ENCODE data around the gene SV2C.
"Not testable (repeated sequence)": the region's sequence is repeated elsewhere in the genome, so short reads cannot be mapped to it uniquely, and the experiment has no call there.

Gene SV2C

GRCh38 chr5:76312783-76313182 is 229.6 kb downstream of the SV2C start:
- DNase-seq, result no peak

- DNase-seq, result no peak
Measured at GRCh38 chr5:76314643-76315042, 231.5 kb downstream of the SV2C start.

GRCh38 chr5:76319673-76320072 is 236.5 kb downstream of the SV2C start:
- no peak for DNase-seq

GRCh38 chr5:76323494-76323893 is 240.3 kb downstream of the SV2C start:
- not testable (repeated sequence) for DNase-seq

GRCh38 chr5:76325326-76325725 is 242.1 kb downstream of the SV2C start:
- no peak for DNase-seq

- no peak for DNase-seq
Measured at GRCh38 chr5:76325876-76326491, 242.8 kb downstream of the SV2C start.

- DNase-seq, result no peak
Measured at GRCh38 chr5:76326577-76327302, 243.6 kb downstream of the SV2C start.

- no peak for DNase-seq
Measured at GRCh38 chr5:76329346-76329745, 246.2 kb downstream of the SV2C start.

- DNase-seq, result no peak
Measured at GRCh38 chr5:76331126-76331525, 247.9 kb downstream of the SV2C start.

GRCh38 chr5:76332102-76332501 is 248.9 kb downstream of the SV2C start:
- DNase-seq, result no peak

GRCh38 chr5:76332611-76333205 is 249.5 kb downstream of the SV2C start:
- DNase-seq, result no peak

- no peak for DNase-seq
Measured at GRCh38 chr5:76333571-76333970, 250.4 kb downstream of the SV2C start.

- no peak for DNase-seq
Measured at GRCh38 chr5:76334574-76334973, 251.4 kb downstream of the SV2C start.

GRCh38 chr5:76335451-76335850 is 252.3 kb downstream of the SV2C start:
- DNase-seq, result not testable (repeated sequence)

GRCh38 chr5:76336253-76336809 is 253.1 kb downstream of the SV2C start:
- DNase-seq, result not testable (repeated sequence)

GRCh38 chr5:76337953-76338451 is 254.8 kb downstream of the SV2C start:
- peak; percentile 3 for DNase-seq

- no peak for DNase-seq
Measured at GRCh38 chr5:76339919-76340318, 256.7 kb downstream of the SV2C start.

- no peak for DNase-seq
Measured at GRCh38 chr5:76341651-76342334, 258.6 kb downstream of the SV2C start.

- DNase-seq, result no peak
Measured at GRCh38 chr5:76342474-76342873, 259.3 kb downstream of the SV2C start.

GRCh38 chr5:76345582-76345981 is 262.4 kb downstream of the SV2C start:
- DNase-seq, result no peak

GRCh38 chr5:76351176-76351575 is 268.0 kb downstream of the SV2C start:
- no peak for DNase-seq

GRCh38 chr5:76351577-76351976 is 268.4 kb downstream of the SV2C start:
- no peak for DNase-seq

GRCh38 chr5:76356887-76357286 is 273.7 kb downstream of the SV2C start:
- no peak for DNase-seq

All from effector CD8-positive, alpha-beta T cell (primary cell).